GM21360 (cell line): ENCODE results near the gene SLC35F3.

ENCODE experiments used
- ATAC-seq: cut with Tn5 transposase; IDR thresholded peaks from one replicate; pipeline ENCODE4 v1.9.1; 2021; ENCODE audit warnings: mild to moderate bottlenecking, moderate library complexity; ENCODE audit not compliant: unreplicated experiment

Gene SLC35F3

DNA sequence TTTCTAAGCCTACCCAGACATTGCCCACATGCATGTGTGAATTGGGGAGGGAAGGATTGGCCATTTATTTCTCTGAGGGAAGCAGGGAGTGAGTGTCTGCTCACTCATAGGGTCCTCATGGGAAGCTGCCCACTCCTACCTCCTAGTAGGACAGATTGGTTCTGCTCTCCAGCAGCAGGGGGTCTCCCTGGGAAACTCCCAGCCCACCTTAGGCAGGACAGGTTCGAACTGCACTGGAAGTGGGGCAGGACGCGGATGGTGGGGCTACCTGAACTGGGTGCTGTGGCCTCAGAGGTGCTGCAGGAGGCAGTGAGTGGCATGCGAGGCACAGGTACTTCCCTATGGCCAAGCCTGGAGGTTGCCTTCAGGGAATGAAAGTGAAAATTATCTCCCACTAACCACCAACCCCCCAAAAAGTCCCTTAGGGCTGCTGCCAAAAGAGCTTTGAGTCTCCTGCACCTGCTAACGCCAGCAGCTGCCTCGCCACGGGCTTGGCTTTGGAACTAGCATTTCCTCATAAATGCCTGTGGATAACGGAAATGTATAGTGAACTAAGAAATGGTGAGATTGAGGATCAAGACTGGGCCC, 311.7 kb downstream of the SLC35F3 start:
- ATAC-seq: no peak

DNA sequence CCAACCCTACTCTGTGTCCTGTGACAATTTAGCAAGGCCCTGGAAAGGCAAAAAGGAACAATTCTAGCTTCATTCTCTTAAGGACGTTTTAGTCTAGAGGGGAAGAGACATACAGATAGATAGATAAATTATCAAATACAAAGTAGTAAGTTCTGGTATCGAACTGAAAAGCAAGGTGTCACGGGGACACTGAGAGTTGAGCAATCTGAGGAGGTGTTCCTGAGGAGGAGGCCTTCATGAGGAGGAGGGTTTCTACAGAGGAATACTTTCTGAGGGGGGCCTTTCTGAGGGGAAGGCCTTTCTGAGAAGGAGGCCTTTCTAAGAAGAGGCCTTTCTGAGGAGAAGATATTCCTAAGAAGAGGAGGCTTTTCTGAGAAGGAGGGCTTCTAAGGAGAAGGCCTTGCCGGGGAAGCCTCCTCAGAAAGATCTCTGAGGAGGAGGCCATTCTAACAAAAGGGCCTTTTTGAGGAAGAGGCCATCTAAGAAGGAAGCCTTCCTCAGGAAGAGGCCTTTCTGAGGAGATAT, 312.9 kb downstream of the SLC35F3 start:
- ATAC-seq: no peak

DNA sequence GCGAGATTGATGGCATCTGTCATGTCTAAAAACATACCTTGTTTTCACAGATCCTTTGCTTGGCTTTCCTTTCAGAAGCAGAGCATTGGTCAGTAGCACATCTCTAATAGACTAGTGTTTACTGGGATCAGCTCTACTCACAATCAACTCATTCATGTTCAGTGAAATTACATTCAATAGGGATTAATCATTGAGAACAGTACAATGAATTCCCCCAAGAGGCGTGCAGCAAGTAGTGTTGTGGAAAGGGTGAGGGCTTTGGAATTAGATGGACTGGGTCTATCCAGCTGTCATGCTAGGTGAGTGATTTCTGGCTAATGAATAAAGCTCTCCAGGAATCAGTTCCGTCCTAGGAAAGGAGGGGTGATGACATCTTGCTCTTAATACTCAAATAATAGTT, 313.6 kb downstream of the SLC35F3 start:
- ATAC-seq: no peak

DNA sequence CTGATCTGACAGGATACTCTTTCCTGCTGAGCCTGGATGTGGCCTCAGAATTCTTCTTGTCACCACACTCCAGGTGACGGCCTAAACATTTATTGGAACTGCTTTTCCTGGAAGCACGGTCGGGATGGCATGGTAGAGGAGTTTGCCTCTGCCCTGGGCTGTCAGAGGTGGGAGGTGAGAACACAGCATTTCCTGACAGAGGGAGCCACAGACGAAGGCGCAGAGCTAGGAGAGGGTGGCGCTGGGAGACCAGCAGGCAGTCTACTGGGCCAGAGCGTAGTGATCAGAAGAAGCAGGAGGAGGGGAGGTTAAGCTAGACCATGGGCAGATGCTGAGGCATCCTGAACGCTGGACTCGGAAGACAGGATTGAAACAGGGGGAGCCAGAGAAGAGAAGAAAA, 315.2 kb downstream of the SLC35F3 start:
- no peak for ATAC-seq

DNA sequence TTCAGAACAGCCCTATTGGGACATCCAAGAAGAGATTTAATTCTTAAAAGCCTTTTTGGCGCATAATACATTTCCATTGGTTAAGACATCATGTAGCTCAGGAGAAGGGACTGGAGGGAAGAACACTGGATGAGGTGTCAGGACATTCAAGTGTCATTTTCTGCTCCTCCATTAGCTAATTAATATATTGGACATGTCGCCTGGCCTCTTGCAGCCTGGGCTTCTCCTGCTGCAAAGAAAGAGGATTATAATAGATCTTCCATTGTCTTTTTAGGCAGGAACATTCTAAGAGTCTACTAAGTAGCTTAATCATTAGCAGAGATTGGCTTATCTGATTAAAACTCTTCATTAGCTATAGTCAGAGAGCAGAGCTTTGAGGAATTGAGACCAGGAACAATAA, 317.1 kb downstream of the SLC35F3 start:
- ATAC-seq: no peak

DNA sequence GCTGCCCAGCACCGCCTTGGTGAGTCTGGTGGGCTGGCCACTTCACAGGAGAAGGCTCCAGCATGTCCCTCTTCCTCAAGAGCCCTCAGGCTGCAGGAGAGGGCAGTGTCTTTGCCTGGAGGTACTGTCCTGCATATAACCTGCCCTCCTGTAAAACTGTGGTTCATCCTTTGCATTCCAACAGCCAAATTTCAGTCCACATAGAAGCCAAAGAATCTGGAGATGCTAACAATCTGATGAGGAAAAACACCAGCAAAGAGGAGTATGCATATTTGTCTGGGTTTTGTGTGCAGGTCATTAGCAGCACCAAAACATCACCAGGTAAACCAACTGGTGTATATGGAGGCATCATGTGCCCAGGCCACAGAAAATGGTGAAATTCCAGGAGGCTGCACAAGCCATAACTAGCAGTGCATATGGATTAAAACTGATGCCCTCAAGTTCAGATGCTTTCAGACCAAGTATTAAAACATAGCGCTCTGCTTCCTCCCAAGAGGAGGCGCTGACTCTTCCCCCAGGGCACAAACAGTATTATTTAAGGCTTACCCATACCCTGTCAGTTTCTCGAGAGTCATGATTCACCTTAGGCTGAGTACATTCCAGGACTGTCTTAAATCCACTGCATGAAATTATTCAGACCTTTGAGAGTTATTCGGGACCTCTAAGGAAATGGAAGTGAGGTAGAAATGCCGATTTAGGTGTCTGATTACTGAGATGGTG, 318.2 kb downstream of the SLC35F3 start:
- no peak for ATAC-seq

DNA sequence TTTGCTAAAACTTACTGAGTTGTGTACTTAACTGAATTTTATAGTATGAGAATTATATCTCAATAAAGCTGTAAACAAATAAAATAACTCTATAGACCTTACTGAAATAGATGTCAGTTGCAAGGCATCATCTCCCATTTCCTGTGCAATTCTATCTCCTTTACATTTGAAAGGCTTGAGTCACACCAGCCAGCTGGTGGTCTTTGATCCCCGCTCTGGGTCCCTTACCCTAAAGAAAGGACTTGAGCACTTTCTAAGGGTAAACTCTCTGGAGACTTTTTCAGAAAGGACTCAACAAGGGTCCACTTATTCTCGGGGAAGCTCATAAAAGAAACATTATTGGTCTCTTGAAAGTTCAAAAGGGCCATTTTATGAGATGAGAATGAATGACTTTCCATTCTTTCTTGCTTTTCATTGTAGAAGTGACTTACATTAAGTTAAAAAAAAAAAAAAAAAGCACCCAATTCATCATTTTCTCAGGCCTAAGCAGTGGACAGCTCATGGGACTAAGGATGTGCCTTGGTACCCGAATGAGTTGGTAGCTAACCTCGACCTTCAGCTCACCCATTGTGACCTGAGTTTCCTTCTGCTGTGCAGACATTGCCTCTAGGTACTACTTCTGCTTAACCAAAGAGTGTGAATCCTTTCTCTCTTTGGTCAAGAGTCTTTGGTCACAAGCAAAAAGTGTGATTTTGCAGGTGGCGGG, 321.8 kb downstream of the SLC35F3 start:
- no peak for ATAC-seq

DNA sequence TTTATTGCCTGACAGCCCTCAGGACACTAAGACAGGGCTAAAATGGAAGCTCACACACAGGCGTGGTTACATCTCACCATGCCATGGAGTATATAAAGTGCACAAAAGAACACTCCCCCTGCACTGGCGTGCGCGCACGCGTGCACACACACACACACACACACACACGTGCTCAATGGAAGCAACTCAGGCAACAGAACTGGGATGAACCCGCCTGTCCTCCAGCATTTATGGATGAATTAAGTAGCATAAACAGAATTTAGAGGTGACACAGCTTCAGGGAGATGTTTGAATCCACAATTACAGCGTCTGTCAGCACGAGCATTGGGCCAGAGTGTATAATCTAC, 322.3 kb downstream of the SLC35F3 start:
- no peak for ATAC-seq

DNA sequence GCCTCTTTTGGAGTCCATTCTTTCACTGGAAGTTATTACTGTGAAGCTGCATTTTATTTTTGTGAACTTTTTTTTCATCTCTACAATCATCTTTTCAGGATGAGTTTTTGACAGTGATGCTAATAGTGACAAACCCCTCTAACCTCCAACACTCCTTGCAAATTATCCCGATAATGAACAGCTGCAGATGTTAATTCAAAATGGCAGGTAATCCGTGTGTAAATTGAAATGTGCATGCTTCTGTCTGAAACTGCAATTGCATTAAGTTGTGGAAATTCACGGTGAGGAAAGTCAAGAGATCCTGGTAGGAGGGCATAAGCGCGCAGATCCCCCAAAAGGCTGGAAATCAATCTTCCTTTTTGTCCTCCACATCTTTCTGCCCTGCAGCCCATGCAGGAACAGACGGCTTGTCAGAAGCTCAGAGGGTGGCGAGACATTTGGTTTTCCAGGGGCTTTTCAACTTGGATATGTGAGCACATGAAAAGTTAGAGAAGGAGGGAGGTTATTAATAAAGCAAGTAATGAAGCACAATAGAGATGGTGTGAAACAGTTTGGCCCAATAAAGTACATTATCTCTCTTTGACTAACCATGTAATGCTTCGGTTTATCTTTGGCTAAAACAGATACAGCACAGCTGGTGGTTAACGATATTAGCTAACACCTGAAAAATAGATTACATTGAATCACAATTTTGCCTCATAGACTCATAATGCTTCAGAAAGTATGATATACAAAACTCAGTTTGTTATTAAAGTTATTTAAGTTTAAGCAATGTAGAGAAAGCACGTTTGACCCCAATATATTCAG, 325.3 kb downstream of the SLC35F3 start:
- no peak for ATAC-seq

DNA sequence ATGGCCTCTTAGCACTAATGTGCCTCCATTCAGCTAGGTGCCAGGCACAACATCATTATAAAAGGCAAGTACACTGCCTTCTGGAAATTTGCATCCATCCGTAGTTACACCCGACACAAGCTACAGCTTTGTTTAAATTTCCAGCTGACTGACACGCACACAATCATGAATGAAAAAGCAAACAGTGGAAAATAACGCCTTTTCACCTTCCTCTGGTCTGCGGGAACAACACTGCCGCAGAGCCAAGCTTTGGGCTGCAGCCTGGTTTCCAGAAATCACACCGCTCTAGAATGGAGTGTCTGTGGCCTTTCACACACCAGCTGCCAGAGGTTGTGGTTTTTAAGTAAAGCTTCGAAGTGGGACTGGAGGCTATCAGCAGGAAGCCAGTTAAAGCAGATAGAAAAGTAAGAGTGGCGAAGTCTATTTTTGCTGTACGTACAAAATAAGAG, 326.0 kb downstream of the SLC35F3 start:
- no peak for ATAC-seq

DNA sequence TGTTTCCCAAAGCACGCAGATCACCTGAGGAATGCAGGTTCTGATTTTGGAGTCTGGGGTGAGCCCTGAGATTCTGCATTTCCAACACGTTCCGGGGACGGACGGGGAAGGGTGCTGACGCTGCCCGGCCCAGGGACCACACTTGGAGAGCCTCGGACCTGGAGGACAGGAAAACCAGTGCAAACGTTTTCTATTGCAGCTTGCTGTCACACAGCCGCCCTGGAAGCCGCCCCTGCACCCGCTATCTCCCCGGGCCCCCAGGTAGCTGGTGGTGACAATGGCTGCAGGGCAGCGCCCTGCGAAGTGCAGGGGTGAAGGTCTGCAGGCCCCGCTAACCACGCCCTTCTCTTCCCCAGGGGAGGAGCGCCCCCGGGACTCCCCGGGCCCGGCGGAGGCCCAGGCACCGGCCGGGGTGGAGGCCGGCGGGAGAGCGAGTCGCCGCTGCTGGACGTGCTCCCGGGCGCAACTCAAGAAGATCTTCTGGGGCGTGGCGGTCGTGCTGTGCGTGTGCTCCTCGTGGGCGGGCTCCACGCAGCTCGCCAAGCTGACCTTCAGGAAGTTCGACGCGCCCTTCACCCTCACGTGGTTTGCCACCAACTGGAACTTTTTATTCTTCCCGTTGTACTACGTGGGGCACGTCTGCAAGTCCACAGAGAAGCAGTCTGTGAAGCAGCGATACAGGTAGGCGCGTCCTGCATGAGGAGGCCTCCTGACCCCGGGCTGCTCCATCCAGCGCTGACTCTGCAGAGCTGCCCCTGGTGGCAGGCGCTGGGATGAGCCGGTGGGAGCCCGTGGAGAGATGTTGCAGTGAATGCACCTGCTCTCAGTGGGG, 326.8 kb downstream of the SLC35F3 start:
- no peak for ATAC-seq

DNA sequence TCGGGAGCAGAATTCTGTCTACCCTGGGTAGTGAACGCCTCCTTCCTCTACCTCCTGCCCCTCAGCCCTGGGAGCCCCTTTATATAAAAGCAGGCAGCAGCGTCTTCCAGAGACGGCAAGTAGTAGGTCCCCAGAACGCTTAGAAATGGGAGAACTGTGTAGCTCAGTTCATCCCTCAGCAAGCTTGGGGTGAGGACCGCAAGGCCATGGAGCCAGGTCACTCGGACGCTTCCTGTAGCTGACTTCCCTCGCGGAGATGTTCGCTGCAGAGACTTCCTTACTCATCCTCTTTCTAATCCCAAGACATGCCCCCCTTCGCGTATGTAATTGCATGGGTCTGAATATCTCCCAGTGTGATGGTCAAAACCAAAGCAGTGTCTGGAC, 327.4 kb downstream of the SLC35F3 start:
- no peak for ATAC-seq

DNA sequence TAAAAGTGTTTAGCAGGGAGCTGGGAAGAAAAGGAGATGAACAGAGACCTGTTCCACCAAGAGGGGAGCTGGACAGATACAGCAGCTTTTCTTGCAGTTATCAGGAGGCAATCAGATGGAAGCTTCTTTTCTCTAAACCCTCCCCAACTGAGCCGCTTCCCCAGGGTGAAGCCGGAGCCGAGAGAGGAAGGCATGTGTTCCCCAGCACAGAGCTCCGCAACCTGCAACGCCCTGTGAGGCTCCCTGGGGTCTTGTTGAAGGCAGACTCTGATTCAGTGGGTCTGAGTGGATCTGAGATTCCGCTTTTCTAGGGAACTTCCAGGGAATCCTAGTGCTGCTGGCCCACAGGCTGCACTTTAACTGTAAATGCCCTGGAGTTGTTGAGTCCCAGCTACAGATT, 329.7 kb downstream of the SLC35F3 start:
- ATAC-seq: no peak

DNA sequence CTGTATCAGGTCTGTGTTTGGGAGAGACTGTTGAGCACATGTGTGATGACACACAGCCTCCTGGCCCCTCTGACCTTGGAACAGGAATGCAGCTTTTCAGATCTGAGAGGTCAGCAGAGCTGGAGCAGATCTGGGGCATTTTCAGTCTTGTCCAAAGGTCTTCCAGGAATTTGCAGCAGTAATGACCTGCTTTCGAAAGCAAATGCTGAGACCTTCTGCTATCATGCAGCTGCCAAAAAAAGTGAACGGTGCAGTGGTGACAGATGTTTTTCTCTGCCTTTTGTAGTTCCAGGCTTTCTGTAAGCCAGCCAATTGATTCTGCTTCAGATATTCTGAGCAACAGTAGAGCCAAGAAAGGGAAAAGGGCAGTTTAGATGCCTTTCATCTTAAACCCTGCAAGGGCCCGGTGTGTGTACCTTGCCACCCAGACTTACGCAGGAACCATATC, 331.0 kb downstream of the SLC35F3 start:
- no peak for ATAC-seq

DNA sequence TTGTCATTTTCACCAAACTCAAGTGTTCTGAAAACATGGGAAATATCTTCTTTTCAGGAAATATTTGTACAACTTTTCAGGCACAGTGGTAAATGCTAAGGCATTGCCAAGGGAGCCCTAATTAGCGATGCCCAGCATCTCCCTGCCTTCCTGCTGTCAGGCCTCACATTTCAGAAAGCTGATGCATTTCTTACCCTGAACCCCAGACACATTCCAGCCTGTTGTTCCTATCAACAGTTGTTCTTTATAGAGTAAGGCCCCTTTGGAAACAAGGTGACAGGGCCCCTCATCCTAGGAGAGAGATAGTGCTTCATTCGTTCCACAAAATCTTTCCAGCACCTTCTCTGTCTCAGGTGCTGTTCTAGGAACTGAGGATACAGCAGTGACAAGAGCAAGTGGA, 332.9 kb downstream of the SLC35F3 start:
- ATAC-seq: no peak

DNA sequence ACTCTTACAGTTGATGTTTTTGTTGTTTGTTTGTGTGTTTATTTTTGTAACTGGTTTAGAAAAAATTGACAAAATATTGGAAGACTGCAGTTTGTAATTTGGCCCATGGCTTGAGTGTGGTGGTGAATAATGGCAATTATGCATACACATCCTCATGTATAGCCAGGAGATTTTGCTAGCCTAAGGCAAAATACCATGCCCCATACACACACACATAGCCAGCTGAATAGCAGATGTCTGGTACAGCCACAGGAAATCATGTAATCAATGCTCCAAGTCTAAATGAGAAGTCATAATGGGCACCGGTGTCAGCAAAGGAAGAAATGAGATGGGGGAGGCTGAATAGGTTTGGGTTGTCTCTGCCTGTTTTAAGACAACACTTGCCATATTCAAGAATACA, 333.6 kb downstream of the SLC35F3 start:
- ATAC-seq: no peak

DNA sequence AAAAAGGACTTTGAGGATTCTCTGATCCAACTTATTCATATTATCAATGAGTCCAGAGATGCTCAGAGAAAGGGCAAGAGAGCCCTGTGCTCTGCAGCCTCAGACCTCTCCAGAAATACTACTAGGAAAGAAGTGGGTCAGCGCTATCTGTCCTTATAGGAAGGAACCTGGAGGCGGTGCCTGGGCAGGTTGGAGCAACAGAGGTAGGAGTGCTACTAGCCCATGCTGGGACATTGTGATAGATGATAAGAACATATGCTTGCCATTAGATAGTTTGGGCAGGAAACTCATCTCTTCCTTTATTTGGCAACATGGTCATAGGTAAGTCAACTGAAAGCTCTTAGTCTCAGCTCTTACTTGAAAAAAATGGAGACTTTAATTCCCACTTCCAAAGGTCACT, 335.0 kb downstream of the SLC35F3 start:
- no peak for ATAC-seq

DNA sequence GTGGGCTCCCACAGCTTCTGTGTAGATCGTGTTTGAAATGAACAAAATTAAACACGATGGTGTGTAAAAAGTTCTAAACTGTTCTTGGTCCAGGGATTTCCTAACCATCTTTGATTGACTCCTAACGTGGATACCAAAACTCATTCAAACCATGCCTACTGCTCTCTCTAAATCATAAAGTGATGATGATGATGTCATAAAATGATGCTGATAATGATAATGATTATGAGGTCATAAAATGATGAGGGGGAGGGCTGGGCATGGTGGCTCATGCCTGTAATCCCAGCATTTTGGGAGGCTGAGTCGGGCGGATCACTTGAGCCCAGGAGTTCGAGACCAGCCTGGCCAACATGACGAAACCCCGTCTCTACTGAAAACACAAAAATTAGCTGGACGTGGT, 335.5 kb downstream of the SLC35F3 start:
- ATAC-seq: no peak

DNA sequence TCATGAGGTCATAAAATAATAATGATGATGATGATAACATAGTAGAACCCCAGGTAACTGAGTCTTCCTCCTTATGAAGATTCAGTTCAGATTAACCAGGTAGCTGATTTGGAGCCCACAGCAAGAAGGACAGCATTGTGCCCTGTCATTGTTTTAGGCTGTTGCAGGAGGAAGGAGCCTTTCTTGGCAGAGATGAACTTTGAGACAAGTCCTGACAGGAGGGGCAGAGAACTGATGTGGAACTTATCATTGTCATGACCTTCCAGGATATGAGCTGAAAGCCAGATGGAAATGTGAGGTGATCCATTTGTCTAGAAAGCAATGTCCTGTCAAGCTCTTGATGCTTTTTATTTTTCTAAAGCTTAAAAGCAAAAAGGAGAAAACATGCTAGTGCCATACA, 336.2 kb downstream of the SLC35F3 start:
- ATAC-seq: no peak

DNA sequence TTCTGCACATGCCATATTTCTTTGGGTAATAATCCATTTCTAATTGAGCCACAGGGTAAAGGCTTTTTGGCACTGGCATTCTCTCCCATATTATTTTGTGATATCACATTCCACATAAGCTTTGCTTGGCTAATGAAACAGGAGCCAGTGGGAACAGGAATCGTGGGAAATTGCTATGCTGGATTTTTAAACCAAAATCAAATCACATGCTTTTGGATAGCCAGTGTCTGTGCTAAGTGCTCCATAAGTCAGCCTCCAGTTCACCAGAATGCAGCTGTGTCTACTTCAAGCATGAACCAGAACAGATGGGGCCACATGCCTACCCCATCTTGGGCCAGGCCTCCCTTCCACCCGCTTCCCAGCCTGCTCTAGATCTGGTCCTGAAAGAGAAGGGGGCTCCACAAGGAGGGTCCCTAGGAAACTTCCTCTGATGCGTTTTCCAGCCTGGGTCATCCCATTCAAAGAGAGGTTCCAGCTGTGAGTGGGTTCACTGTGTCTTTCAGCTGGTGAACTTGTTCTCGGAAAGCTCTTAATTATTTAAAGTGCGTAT, 337.5 kb downstream of the SLC35F3 start:
- ATAC-seq: no peak
